ENCODE measurements around the gene FAM136A. TPM values are rescaled to one million over a fixed set of nuclear protein-coding genes. Genes with fewer than 3 reads are reported as not detected.

The FAM136A gene
- total and polyA plus RNA-seq, 2 donors (not counting 1 experiment from before 2014, with no cell fraction given), result 31.1 to 41.6 TPM

- Histone ChIP-seq H4K20me1 (ENCODE audit: control insufficient read depth, insufficient read depth, low read length, poor library complexity, severe bottlenecking) (peaks cover 62% of the 10 kb centered on the region), H2AFZ (ENCODE audit: insufficient read depth, low read depth, low read length, poor library complexity, severe bottlenecking) (no peak overlapping the region), H3K9me3 (ENCODE audit: control extremely low read depth in 1 of 3, control insufficient read depth in 2 of 3, insufficient read depth in 1 of 3, low read length in 2 of 3) (no peaks in the 10 kb centered on the region), H3K27me3 (replicated peaks in 1 of 4; ENCODE audit: control extremely low read depth in 1 of 4, control insufficient read depth in 3 of 4, insufficient read depth in 4 of 4, low read length in 3 of 4) (no peaks in the 10 kb centered on the region), H3K4me1 (ENCODE audit: control insufficient read depth in 2 of 2, insufficient read depth in 2 of 2, low read length in 2 of 2) (no peaks in the 10 kb centered on the region), H3K79me2 (ENCODE audit: control insufficient read depth, insufficient read depth, low read length) (peaks cover 64% of the 10 kb centered on the region), H3K4me3 (ENCODE audit: control extremely low read depth in 1 of 5, extremely low read depth in 1 of 5, insufficient read depth in 1 of 5, low read depth in 2 of 5, low read length in 4 of 5) (no peak overlapping the region), H3K36me3 (replicated peaks in 1 of 2; ENCODE audit: control extremely low read depth in 1 of 2, control insufficient read depth in 1 of 2, extremely low read depth in 1 of 2, insufficient read depth in 2 of 2, low read length in 1 of 2) (peaks cover 17 to 87% of the 10 kb centered on the region in 2 experiments), H3K9ac (ENCODE audit: low read length) (no peak overlapping the region), H3K4me2 (replicated peaks; ENCODE audit: low read depth, low read length, poor library complexity, severe bottlenecking) (no peak overlapping the region), H3K27ac (ENCODE audit: low read length in 2 of 2) (no peak overlapping the region)
- DNase-seq (no peak), ATAC-seq (ENCODE audit: low read depth) (no peak)
- Mint-ChIP-seq H3K27me3 (no peaks in the 10 kb centered on the region), H3K4me1 (peaks cover 13% of the 10 kb centered on the region), H3K27ac (no peak overlapping the region), H3K4me3 (no peak overlapping the region), H3K9me3 (ENCODE audit: insufficient read depth) (no peaks in the 10 kb centered on the region)
- CTCF ChIA-PET, result no interaction called here
- POLR2A ChIA-PET, result no interaction called here
- WGBS (ENCODE audit: insufficient coverage), result 100% methylated on average over 1 of the region's 5 CpGs
- intact Hi-C loops (cut with micrococcal nuclease), result no loop called here
- TF ChIP-seq EZH2 (IDR thresholded peaks at IDR 0.05; ENCODE audit: borderline replicate concordance, insufficient read depth, low read depth, low read length, poor library complexity, severe bottlenecking) (no peak), CTCF (IDR thresholded peaks at IDR 0.05) (no peak)
Measured at GRCh38 chr2:70283500-70284191, 18.2 kb downstream of the FAM136A start.

GRCh38 chr2:70282439-70282838 is 19.4 kb downstream of the FAM136A start:
- no peak for DNase-seq
- WGBS (ENCODE audit: insufficient coverage), result 93% methylated on average over 3 of the region's 5 CpGs

More at GRCh38 chr2:70282439-70282838, 19.4 kb downstream of the FAM136A start:
- intact Hi-C loops (cut with micrococcal nuclease), result no loop called here
- no peak overlapping the region for H2AFZ ChIP-seq (ENCODE audit: insufficient read depth, low read depth, low read length, poor library complexity, severe bottlenecking)
- H3K4me2 ChIP-seq (replicated peaks; ENCODE audit: low read depth, low read length, poor library complexity, severe bottlenecking), result no peak overlapping the region
- peaks cover 50% of the 10 kb centered on the region for H4K20me1 ChIP-seq (ENCODE audit: control insufficient read depth, insufficient read depth, low read length, poor library complexity, severe bottlenecking)
- no peak for TF ChIP-seq CTCF (IDR thresholded peaks at IDR 0.05)
- no peak for TF ChIP-seq EZH2 (IDR thresholded peaks at IDR 0.05; ENCODE audit: borderline replicate concordance, insufficient read depth, low read depth, low read length, poor library complexity, severe bottlenecking)
- H3K27me3 ChIP-seq (replicated peaks in 1 of 4; ENCODE audit: control extremely low read depth in 1 of 4, control insufficient read depth in 3 of 4, insufficient read depth in 4 of 4, low read length in 3 of 4), result no peaks in the 10 kb centered on the region
- POLR2A ChIA-PET, result no interaction called here
- no peak overlapping the region for H3K4me3 Mint-ChIP-seq
- no peaks in the 10 kb centered on the region for H3K9me3 Mint-ChIP-seq (ENCODE audit: insufficient read depth)
- no peaks in the 10 kb centered on the region for H3K27me3 Mint-ChIP-seq
- no peak overlapping the region for H3K27ac Mint-ChIP-seq
- H3K36me3 ChIP-seq (replicated peaks in 1 of 2; ENCODE audit: control extremely low read depth in 1 of 2, control insufficient read depth in 1 of 2, extremely low read depth in 1 of 2, insufficient read depth in 2 of 2, low read length in 1 of 2), result peaks cover 9 to 84% of the 10 kb centered on the region in 2 experiments
- peaks cover 52% of the 10 kb centered on the region for H3K79me2 ChIP-seq (ENCODE audit: control insufficient read depth, insufficient read depth, low read length)
- CTCF ChIA-PET, result no interaction called here
- no peaks in the 10 kb centered on the region for H3K9me3 ChIP-seq (ENCODE audit: control extremely low read depth in 1 of 3, control insufficient read depth in 2 of 3, insufficient read depth in 1 of 3, low read length in 2 of 3)
- H3K27ac ChIP-seq (ENCODE audit: low read length in 2 of 2), result no peak overlapping the region
- H3K4me1 Mint-ChIP-seq, result peaks cover 13% of the 10 kb centered on the region
- H3K4me3 ChIP-seq (ENCODE audit: control extremely low read depth in 1 of 5, extremely low read depth in 1 of 5, insufficient read depth in 1 of 5, low read depth in 2 of 5, low read length in 4 of 5), result no peak overlapping the region
- no peak for ATAC-seq (ENCODE audit: low read depth)
- no peak overlapping the region for H3K9ac ChIP-seq (ENCODE audit: low read length)
- H3K4me1 ChIP-seq (ENCODE audit: control insufficient read depth in 2 of 2, insufficient read depth in 2 of 2, low read length in 2 of 2), result no peaks in the 10 kb centered on the region

Measured in B cell (primary cell).